K562 treated with DMSO at 1 percent for 24 hours (cell line): ENCODE data around the gene DMPK. TPM values are rescaled to one million over a fixed set of nuclear protein-coding genes. Genes with fewer than 3 reads are reported as not detected.

Experiments
- total RNA-seq: library from RNA; unstranded; fragments of 300-600 nt; gene quantifications from 2 replicates; pipeline ENCODE4 v1.2.3, GENCODE V29; 2022; ENCODE audit warnings: low read depth; ENCODE audit not compliant: insufficient read depth

DMPK gene, protein sequence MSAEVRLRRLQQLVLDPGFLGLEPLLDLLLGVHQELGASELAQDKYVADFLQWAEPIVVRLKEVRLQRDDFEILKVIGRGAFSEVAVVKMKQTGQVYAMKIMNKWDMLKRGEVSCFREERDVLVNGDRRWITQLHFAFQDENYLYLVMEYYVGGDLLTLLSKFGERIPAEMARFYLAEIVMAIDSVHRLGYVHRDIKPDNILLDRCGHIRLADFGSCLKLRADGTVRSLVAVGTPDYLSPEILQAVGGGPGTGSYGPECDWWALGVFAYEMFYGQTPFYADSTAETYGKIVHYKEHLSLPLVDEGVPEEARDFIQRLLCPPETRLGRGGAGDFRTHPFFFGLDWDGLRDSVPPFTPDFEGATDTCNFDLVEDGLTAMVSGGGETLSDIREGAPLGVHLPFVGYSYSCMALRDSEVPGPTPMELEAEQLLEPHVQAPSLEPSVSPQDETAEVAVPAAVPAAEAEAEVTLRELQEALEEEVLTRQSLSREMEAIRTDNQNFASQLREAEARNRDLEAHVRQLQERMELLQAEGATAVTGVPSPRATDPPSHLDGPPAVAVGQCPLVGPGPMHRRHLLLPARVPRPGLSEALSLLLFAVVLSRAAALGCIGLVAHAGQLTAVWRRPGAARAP
- total RNA-seq = 66.7 and 71.9 TPM in 2 replicates

DNA sequence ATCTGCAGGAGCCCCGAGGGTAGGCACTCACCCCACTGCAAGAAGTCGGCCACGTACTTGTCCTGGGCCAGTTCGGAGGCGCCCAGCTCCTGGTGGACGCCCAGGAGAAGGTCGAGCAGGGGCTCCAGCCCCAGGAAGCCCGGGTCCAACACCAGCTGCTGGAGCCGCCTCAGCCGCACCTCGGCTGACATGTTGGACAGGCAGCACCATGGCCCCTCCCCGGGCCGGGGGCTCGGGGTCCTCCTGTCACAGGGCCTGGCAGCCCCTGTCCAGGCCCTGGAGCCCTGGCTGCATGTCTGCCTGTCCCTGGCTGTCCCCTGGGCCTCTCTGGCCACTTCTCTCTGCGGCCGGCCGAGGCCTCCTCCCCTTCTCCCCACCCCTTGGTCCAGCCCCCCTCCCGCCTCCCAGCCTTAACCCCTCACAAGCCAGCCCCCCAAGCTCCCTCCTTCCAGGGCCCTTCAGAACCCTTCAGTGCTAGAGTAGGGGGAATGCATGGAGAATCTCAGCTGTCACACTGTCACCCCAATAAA lies at the start of gene DMPK:
DMPK (minus strand) TSS at position 329 of the 530 bp plus-strand sequence; CDS start at position 191, 138 bp downstream.

DNA sequence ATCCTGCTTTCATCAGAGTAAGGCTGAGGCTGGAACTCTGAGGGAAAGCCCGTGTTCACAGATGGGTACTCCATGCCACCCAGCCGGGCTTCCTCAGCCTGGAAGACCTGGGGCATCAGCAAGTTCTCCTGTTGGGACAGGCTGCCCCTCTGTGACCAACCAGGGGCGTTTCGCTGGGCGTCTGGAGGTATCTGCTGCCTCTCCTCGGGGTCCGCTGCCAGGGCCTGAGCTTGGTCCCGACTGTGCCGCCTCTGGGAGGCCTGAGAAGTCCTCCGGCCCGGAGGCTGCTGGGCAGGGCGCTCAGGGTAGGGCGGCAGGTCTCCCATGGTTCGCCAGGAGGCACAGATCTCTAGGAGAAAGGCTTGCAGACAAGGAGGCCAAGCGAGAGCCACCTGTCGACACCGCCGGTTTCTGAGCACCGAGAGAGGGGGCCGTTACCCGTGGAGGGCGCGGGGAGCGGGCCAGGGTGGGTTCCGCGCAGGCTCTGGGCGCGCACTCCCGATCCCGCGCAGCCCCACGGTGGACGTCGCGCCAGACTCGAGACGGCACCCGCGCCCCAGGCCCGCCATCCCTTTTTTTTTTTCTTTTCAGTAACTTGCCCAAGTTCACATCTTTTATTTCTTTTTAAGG lies 32.7 kb upstream of the DMPK start, which contains the start of gene RSPH6A:
RSPH6A (minus strand) TSS at position 458 of the 630 bp plus-strand sequence; CDS start at position 326, 132 bp downstream.

DNA sequence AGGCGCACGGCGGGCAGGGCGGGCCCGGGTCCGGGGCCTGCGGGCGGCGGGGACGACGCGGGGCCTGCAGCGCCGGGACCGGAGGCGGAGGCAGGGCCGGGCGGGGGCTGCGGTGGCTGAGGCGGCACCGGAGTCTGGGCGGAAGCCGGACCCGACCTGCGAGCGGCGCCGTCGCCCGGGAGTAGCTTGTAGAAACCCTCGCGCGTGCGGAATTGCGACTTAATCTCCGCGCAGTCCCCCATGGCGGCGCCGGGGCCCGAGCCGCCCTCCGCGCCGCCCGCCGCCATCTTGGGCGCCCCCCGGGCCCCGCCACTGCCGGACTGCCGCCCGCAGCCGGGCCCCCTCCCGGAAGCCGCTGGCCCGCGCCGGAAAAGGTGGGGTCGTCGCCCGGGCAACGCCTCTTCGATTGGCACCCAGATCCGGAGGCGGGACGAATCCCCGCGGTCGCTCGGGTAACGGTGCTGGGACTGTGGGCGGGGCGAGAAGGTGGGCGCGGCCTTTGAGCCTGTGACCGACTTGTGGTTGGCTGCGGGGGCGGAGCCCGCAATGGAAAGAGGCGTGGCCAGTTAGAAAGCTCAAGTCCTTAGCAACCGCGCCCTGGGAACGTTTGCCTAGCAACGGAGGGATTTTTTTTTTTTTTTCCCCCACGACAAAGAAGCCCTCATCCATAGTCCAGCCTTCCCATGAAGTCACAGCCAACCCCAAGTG lies 10.3 kb upstream of the DMPK start, which contains the start of gene DMWD:
DMWD (minus strand) TSS at position 376 of the 708 bp plus-strand sequence; CDS start at position 287, 89 bp downstream.

DNA sequence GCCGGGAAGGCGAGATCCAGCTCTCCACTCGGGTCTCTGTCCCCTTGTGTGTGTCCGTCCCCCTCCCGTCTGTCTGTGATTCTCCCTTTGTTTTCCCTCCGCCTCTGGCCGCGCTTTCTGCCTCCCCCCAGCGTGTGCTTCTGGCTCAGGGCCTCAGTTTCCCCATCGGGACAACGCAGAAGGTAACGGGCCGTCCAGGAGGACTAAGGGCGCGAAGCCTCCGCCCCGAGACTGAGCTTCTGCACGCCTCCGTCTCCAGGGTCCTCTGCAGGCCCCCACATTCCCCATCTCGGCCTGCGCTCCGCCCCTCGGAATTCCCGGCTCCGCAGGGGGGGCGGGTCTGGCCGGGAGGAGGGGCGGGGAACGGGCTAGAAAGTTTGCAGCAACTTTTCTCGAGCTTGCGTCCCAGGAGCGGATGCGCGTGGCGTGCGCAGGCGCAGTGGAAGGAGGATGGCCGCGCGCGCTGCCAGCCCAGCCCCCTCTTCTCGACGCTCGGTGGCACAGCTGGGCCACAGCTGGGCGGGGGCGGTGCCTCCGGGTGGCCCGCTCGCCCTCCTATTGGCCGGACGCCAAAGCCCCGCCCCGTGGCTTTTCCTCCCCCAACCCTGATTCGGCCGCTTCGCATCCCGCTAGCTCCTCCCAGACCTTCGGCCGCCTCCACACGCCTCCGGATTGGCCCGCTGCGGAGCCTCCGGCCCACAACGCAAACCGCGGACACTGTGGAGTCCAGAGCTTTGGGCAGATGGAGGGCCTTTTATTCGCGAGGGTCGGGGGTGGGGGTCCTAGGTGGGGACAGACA lies 13.1 kb downstream of the DMPK start, which contains the start of gene SIX5:
SIX5 (minus strand) TSS at position 269 of the 799 bp plus-strand sequence. CDS start 408 bp downstream, outside the sequence.

DNA sequence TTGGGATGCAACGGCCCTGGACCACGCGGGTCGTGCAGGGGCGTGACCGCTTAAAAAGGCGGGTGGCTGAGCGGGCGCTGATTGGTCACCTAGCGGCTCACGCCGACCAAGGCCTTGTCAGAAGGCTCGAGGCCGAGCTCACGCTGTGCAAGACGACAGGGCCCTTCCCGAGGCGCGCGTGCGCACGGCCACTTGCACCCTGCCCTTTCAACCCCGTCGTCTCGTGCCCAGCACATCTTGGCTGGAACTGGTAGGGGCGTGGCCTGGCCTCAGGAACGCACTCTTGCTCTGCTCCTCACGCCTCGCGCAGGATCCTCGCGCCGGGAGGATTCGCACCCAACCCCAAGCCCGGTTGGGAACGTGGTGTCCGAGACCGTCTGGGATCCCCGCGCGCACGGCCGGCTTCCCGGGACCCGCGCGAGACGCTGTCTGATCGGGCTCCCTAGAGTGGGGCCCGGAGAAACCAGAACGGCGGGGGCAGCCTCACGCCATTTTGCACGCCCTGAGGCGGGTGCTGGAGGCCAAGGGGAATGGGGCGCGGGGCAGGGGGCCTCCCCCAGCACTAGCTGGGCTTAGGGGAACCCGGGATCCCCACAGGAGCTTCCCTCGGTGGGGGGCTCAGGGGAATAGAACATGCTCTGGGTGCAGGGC lies 49.0 kb downstream of the DMPK start, which contains the start of gene MEIOSIN:
MEIOSIN (plus strand) TSS at position 280 of the 651 bp plus-strand sequence. CDS start 1,938 bp downstream, outside the sequence.

DNA sequence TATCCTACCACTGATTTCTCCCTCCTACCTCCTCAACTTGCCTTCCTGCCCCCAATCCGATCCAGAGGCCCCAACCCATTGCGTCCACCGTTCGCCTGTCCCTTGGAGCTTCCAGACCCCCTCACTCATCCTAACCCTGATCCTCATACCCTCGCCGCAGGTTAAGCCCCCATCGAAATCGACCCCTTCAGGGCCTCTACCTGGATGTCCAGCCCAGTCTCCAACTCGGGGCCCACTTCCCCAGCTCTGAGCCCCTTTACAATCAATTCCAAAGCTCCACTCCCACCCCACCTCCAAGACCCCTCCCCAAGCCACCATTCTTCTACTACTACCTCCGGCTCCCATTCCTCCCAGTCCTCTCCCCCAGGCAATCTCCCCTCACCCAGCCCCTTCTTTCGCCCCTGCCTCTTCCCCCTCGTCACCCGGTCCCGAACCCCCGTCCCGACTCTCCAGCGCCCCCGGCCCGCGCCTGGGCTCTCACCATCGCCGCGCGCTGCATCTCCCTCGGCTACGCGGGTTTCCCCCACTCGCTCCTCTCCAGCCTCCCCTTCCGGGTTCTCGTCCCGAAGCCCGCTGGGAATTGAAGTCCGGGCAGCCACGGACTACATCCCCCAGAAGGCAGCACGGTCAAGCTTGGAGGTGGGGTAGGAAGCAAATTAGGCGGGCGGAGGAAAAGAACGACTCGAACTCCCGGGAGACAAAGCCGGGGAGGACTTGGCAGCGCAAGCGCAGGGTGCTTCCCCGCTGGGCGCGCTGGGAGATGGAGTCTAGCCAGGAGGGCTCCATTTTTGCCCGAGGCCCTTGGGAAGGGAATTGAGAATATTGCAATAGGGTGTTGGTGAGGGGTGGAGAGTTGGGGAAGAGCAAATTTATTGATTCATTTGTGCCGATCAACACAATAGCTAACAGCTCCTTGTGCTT lies 51.7 kb downstream of the DMPK start, which contains the start of gene FBXO46:
FBXO46 (minus strand) TSS at position 529 of the 921 bp plus-strand sequence. CDS start 17,401 bp downstream, outside the sequence.

Other genes with a start within 250 kb of the DMPK start
- 13.6 and 13.7 TPM in 2 replicates for gene OPA3, start 197.7 kb downstream of the DMPK start, total RNA-seq
- gene GPR4, start 180.3 kb downstream of the DMPK start, total RNA-seq = 0.08 TPM in 1 of 2 replicates, not detected in the other
- 68.5 and 79.4 TPM in 2 replicates for gene EML2, start 143.1 kb downstream of the DMPK start, total RNA-seq
- 13.7 and 13.8 TPM in 2 replicates for gene GIPR, start 114.3 kb downstream of the DMPK start, total RNA-seq
- gene SNRPD2, start 90.5 kb downstream of the DMPK start, total RNA-seq = 780 and 822 TPM in 2 replicates
- 23.3 and 25.2 TPM in 2 replicates for gene QPCTL, start 89.8 kb downstream of the DMPK start, total RNA-seq
- gene FBXO46, start 51.6 kb downstream of the DMPK start, total RNA-seq = 23.2 and 27.5 TPM in 2 replicates
- 1.7 and 2.8 TPM in 2 replicates for gene MEIOSIN, start 49.1 kb downstream of the DMPK start, total RNA-seq
- 32.2 and 42.2 TPM in 2 replicates for gene SIX5, start 13.2 kb downstream of the DMPK start, total RNA-seq
- gene DMWD, start 10.4 kb upstream of the DMPK start, total RNA-seq = 48.1 and 53.1 TPM in 2 replicates
- 0.36 TPM in 1 of 2 replicates, not detected in the other for gene RSPH6A, start 32.8 kb upstream of the DMPK start, total RNA-seq
- 87.3 and 96.3 TPM in 2 replicates for gene SYMPK, start 80.7 kb upstream of the DMPK start, total RNA-seq
- gene FOXA3, start 81.8 kb upstream of the DMPK start, total RNA-seq = 9.5 TPM in 2 replicates
- 80.4 and 83.3 TPM in 2 replicates for gene IRF2BP1, start 103.7 kb upstream of the DMPK start, total RNA-seq
- gene MYPOP, start 120.1 kb upstream of the DMPK start, total RNA-seq = 11.8 and 15.2 TPM in 2 replicates
- gene NANOS2, start 132.3 kb upstream of the DMPK start, total RNA-seq = not detected in 2 replicates
- gene NOVA2, start 191.4 kb upstream of the DMPK start, total RNA-seq = 0.05 TPM in 1 of 2 replicates, not detected in the other
- gene CCDC61, start 213.0 kb upstream of the DMPK start, total RNA-seq = 12.7 and 12.8 TPM in 2 replicates
- gene PGLYRP1, start 240.6 kb upstream of the DMPK start, total RNA-seq = not detected in 2 replicates